ENCODE measurements around the gene ZNF17.

GRCh38 chr19:57443121-57443696 is 32.2 kb downstream of the ZNF17 start:
- TF ChIP-seq CTCF (IDR thresholded peaks at IDR 0.05), result no peak
- TF ChIP-seq POLR2A (IDR thresholded peaks at IDR 0.05), result no peak

All from testis (tissue), 2 donors.